Neuronal stem cell (in vitro differentiated cells): ENCODE data around the gene PSAT1.
A peak's percentile ranks its signal among the peaks of the same experiment; 100 is the strongest.

Experiments
- DNase-seq: peaks from one replicate; pipeline ENCODE4 v3.0.0-alpha.2; 2013; ENCODE audit warnings: low spot score
- H2AFZ ChIP-seq: one replicate; pipeline ENCODE4 v1.6.1; 2013; ENCODE audit warnings: mild to moderate bottlenecking, low read length, inconsistent platforms
- H2AK5ac ChIP-seq: 2 replicates; pipeline ENCODE4 v1.6.1; 2013; ENCODE audit warnings: low read depth, mild to moderate bottlenecking, inconsistent platforms, low read length, moderate library complexity, mixed read lengths
- H2BK120ac ChIP-seq: 2 replicates; pipeline ENCODE4 v1.6.1; 2013; ENCODE audit warnings: low read depth, mild to moderate bottlenecking, inconsistent platforms, low read length, moderate library complexity, mixed read lengths
- H2BK12ac ChIP-seq: one replicate; pipeline ENCODE4 v1.6.1; 2013; ENCODE audit warnings: low read length, inconsistent platforms
- H2BK15ac ChIP-seq: 2 replicates; pipeline ENCODE4 v1.6.1; 2013; ENCODE audit warnings: mild to moderate bottlenecking, low read length, inconsistent platforms, mixed read lengths
- H2BK5ac ChIP-seq: one replicate; pipeline ENCODE4 v1.6.1; 2013; ENCODE audit warnings: inconsistent platforms, mild to moderate bottlenecking, low read length, moderate library complexity
- H3K14ac ChIP-seq: one replicate; pipeline ENCODE4 v1.6.1; 2013; ENCODE audit warnings: low read length, inconsistent platforms
- H3K18ac ChIP-seq: 2 replicates; pipeline ENCODE4 v1.6.1; 2013; ENCODE audit warnings: low read length, inconsistent platforms
- H3K23ac ChIP-seq: 2 replicates; pipeline ENCODE4 v1.6.1; 2013; ENCODE audit warnings: low read depth, mild to moderate bottlenecking, mixed read lengths, low read length, inconsistent platforms; ENCODE audit not compliant: poor library complexity
- H3K27ac ChIP-seq: replicated peaks from 3 replicates; pipeline ENCODE4 v1.5.1; 2013; ENCODE audit warnings: low read length, inconsistent platforms
- H3K27me3 ChIP-seq, 3 experiments: 2 replicates each; pipeline ENCODE4 v1.6.1; 2013; ENCODE audit warnings: low read length in 3 of 3, mild to moderate bottlenecking in 2 of 3, inconsistent platforms in 1 of 3, low read depth in 1 of 3, mixed read lengths in 1 of 3, moderate library complexity in 1 of 3; ENCODE audit not compliant: control insufficient read depth in 3 of 3, insufficient read depth in 3 of 3
- H3K36me3 ChIP-seq, 2 donors: replicated peaks in 1 of 2; 2 replicates each; pipeline ENCODE4 v1.6.1; 2013; ENCODE audit warnings: low read length in 2 of 2; ENCODE audit not compliant: control insufficient read depth in 2 of 2, insufficient read depth in 2 of 2
- H3K4ac ChIP-seq: 2 replicates; pipeline ENCODE4 v1.6.1; 2013; ENCODE audit warnings: inconsistent platforms, mild to moderate bottlenecking, low read length, moderate library complexity
- H3K4me1 ChIP-seq, 2 donors: 1 replicate in 1 of 2; 2 replicates in 1 of 2; pipeline ENCODE4 v1.6.1; 2013; ENCODE audit warnings: low read length in 2 of 2, low read depth in 1 of 2; ENCODE audit not compliant: control insufficient read depth in 2 of 2, insufficient read depth in 1 of 2
- H3K4me2 ChIP-seq: one replicate; pipeline ENCODE4 v1.6.1; 2013; ENCODE audit warnings: mild to moderate bottlenecking, low read length, inconsistent platforms; ENCODE audit not compliant: insufficient read depth, poor library complexity, severe bottlenecking
- H3K4me3 ChIP-seq, 2 donors: 2 replicates each; pipeline ENCODE4 v1.5.1; 2013; ENCODE audit warnings: low read length in 2 of 2, mild to moderate bottlenecking in 2 of 2, inconsistent platforms in 1 of 2, moderate library complexity in 1 of 2
- H3K79me1 ChIP-seq: one replicate; pipeline ENCODE4 v1.6.1; 2013; ENCODE audit warnings: low read depth, mild to moderate bottlenecking, inconsistent platforms, low read length, moderate library complexity
- H3K9ac ChIP-seq: one replicate; pipeline ENCODE4 v1.6.1; 2013; ENCODE audit warnings: mild to moderate bottlenecking, low read depth, low read length, inconsistent platforms; ENCODE audit not compliant: poor library complexity
- H3K9me3 ChIP-seq, 2 donors: replicated peaks in 1 of 2; 2 replicates each; pipeline versions ENCODE3 to v1.6.1; 2013; ENCODE audit warnings: low read length in 2 of 2, mild to moderate bottlenecking in 2 of 2, inconsistent platforms in 1 of 2, low read depth in 1 of 2, mixed read lengths in 1 of 2, moderate library complexity in 1 of 2; ENCODE audit not compliant: control insufficient read depth in 2 of 2, insufficient read depth in 1 of 2
- H4K8ac ChIP-seq: one replicate; pipeline ENCODE4 v1.6.1; 2013; ENCODE audit warnings: low read depth, mild to moderate bottlenecking, inconsistent platforms, low read length, moderate library complexity
- H4K91ac ChIP-seq: one replicate; pipeline ENCODE4 v1.6.1; 2013; ENCODE audit warnings: low read length, low read depth, mild to moderate bottlenecking, inconsistent platforms; ENCODE audit not compliant: poor library complexity
- WGBS, 2 donors: extraction: QIAGEN DNeasy Blood & Tissue Kit; methylation state at CpG; one replicate each; pipeline ENCODE4 v1.1.7; 2013; ENCODE audit warnings: missing lambda C conversion rate in 2 of 2, mixed read lengths in 1 of 2; ENCODE audit not compliant: insufficient read length in 2 of 2, insufficient replicate concordance in 1 of 2; ENCODE audit errors: extremely low coverage in 2 of 2; 5-methylcytosine and 5-hydroxymethylcytosine counted together

The PSAT1 gene

GRCh38 chr9:78356634-78357033 is 59.7 kb downstream of the PSAT1 start:
- Histone ChIP-seq H3K18ac (peak overlapping the region; percentile 90), H3K4me3 (no peak overlapping the region), H2AFZ (no peak overlapping the region), H3K9ac (no peak overlapping the region), H4K91ac (no peak overlapping the region), H3K4me1 (no peaks in the 10 kb centered on the region), H3K23ac (peak overlapping the region; percentile 75), H3K9me3 (no peaks in the 10 kb centered on the region), H2BK5ac (no peak overlapping the region), H3K79me1 (no peaks in the 10 kb centered on the region), H3K27ac (no peak overlapping the region), H2BK12ac (no peak overlapping the region), H2AK5ac (peak overlapping the region; percentile 97), H3K27me3 (no peaks in the 10 kb centered on the region), H4K8ac (no peak overlapping the region), H2BK120ac (no peak overlapping the region), H3K4ac (no peak overlapping the region), H3K36me3 (no peaks in the 10 kb centered on the region), H3K14ac (no peak overlapping the region), H3K4me2 (no peak overlapping the region), H2BK15ac (no peak overlapping the region)
- no CpG with 5 or more reads among the region's 4 CpGs for WGBS, 2 donors
- DNase-seq: no peak

GRCh38 chr9:78357165-78357873 is 60.4 kb downstream of the PSAT1 start:
- Histone ChIP-seq H2BK15ac (peak overlapping the region; percentile 85), H3K27ac (no peak overlapping the region), H3K14ac (peak overlapping the region; percentile 17), H3K4me1 (no peaks in the 10 kb centered on the region), H2BK120ac (no peak overlapping the region), H3K18ac (peak overlapping the region; percentile 90), H2BK5ac (peak overlapping the region; percentile 62), H3K79me1 (no peaks in the 10 kb centered on the region), H3K4me2 (no peak overlapping the region), H3K27me3 (no peaks in the 10 kb centered on the region), H3K4me3 (no peak overlapping the region), H2AK5ac (peak overlapping the region; percentile 97), H3K4ac (peak overlapping the region; percentile 66), H4K8ac (no peak overlapping the region), H3K36me3 (no peaks in the 10 kb centered on the region), H3K23ac (peak overlapping the region; percentile 75), H3K9me3 (no peaks in the 10 kb centered on the region), H4K91ac (no peak overlapping the region), H2BK12ac (peak overlapping the region; percentile 22), H3K9ac (peak overlapping the region; percentile 21), H2AFZ (no peak overlapping the region)
- no peak for DNase-seq
- no CpG with 5 or more reads among the region's 23 CpGs for WGBS, 2 donors

- H3K18ac ChIP-seq: peak overlapping the region; percentile 38
- H2BK5ac ChIP-seq: no peak overlapping the region
- no peaks in the 10 kb centered on the region for H3K79me1 ChIP-seq
- no peak overlapping the region for H3K14ac ChIP-seq
- H4K8ac ChIP-seq: no peak overlapping the region
- H2BK12ac ChIP-seq: no peak overlapping the region
- H2BK120ac ChIP-seq: no peak overlapping the region
- H3K27me3 ChIP-seq: no peaks in the 10 kb centered on the region
- H2AK5ac ChIP-seq: no peak overlapping the region
- H3K4ac ChIP-seq: no peak overlapping the region
- no peak overlapping the region for H3K23ac ChIP-seq
- H3K9me3 ChIP-seq: no peaks in the 10 kb centered on the region
- no peak overlapping the region for H2AFZ ChIP-seq
- no peaks in the 10 kb centered on the region for H3K4me1 ChIP-seq
- H3K9ac ChIP-seq: peak overlapping the region; percentile 74
- no peak for DNase-seq
- H2BK15ac ChIP-seq: no peak overlapping the region
- peak overlapping the region; percentile 19 for H4K91ac ChIP-seq
- no peak overlapping the region for H3K4me2 ChIP-seq
- H3K36me3 ChIP-seq: no peaks in the 10 kb centered on the region
- peak overlapping the region in 1 of 2 donors; percentile 49 for H3K4me3 ChIP-seq
- no CpG with 5 or more reads among the region's 17 CpGs for WGBS, 2 donors
- no peak overlapping the region for H3K27ac ChIP-seq
Measured at GRCh38 chr9:78358329-78359051, 61.6 kb downstream of the PSAT1 start.

DNA sequence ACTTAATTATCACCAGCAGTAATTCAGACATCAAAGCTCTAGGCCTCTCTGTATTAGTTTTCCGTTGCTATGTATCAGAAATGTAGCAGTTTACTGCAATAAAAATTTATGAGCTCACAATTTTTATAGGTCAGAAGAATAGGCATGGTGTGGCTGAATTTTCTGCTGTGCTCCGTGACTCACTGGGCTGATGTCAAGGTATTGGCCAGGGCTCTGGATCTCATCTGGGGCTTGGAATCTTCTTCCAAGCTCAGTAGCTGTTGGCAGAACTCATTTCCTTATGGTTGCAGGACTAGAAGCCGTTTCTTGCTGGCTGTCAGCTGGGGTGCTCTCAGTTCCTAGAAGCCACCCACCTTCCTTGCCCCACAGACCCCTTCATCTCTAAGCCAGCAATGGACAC is 66.3 kb downstream of the PSAT1 start:
- Histone ChIP-seq H3K4me2 (no peak overlapping the region), H2BK120ac (no peak overlapping the region), H3K27me3 (no peaks in the 10 kb centered on the region), H3K4me1 (peaks cover 0 to 3% of the 10 kb centered on the region in 2 donors), H2BK5ac (no peak overlapping the region), H3K9ac (no peak overlapping the region), H4K91ac (no peak overlapping the region), H3K18ac (no peak overlapping the region), H2BK12ac (no peak overlapping the region), H3K36me3 (no peaks in the 10 kb centered on the region), H3K9me3 (peaks cover 0 to 2% of the 10 kb centered on the region in 2 donors), H3K14ac (no peak overlapping the region), H3K4ac (no peak overlapping the region), H2AK5ac (no peak overlapping the region), H4K8ac (no peak overlapping the region), H3K79me1 (no peaks in the 10 kb centered on the region), H2BK15ac (no peak overlapping the region), H3K27ac (no peak overlapping the region), H3K4me3 (no peak overlapping the region), H2AFZ (no peak overlapping the region), H3K23ac (no peak overlapping the region)
- WGBS, 2 donors: no CpG with 5 or more reads among the region's 3 CpGs
- DNase-seq: no peak
